B cell (primary cell): ENCODE measurements around the gene TXNDC11.

ENCODE experiments used
- CTCF ChIP-seq: fragments of 200-600 bp; IDR thresholded peaks from one replicate; pipeline ENCODE4 v1.8.0; 2022; ENCODE audit warnings: antibody characterized with exemption, mild to moderate bottlenecking
- EZH2 ChIP-seq: IDR thresholded peaks from 2 replicates; pipeline ENCODE4 v1.6.1; 2012; ENCODE audit warnings: borderline replicate concordance, low read depth, mild to moderate bottlenecking, moderate library complexity, low read length; ENCODE audit not compliant: insufficient read depth, poor library complexity, severe bottlenecking

GRCh38 chr16:11674001-11674817, 68.4 kb downstream of the TXNDC11 start:
- no peak for TF ChIP-seq CTCF
- TF ChIP-seq EZH2 = no peak
